ENCODE data around the gene HERC5.

DNA sequence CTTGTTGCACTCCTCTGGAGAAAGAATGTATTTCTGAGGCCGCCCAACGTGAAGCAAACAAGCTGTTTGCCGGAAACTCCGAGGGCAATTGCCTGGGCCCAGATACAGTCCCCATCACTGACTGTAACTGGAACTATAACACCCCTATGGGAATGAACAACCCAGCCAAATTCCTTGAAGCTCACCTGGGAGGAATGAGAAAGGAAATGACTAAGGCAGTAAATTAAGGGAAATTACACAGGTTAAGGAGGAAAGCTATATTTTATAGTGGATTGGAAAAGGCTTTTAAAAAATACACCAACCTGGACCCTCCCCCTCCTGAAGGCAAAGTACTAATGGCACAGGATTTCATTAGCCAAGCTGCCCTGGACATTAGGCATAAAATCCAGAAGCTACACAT lies 11.7 kb upstream of the HERC5 start:
- no peak for TF ChIP-seq SMC3 (conservative IDR thresholded peaks at IDR 0.05; ENCODE audit: poor library complexity)
- no peak for TF ChIP-seq EP300 (conservative IDR thresholded peaks at IDR 0.05; ENCODE audit: poor library complexity, severe bottlenecking)
- TF ChIP-seq, protein P1, sequence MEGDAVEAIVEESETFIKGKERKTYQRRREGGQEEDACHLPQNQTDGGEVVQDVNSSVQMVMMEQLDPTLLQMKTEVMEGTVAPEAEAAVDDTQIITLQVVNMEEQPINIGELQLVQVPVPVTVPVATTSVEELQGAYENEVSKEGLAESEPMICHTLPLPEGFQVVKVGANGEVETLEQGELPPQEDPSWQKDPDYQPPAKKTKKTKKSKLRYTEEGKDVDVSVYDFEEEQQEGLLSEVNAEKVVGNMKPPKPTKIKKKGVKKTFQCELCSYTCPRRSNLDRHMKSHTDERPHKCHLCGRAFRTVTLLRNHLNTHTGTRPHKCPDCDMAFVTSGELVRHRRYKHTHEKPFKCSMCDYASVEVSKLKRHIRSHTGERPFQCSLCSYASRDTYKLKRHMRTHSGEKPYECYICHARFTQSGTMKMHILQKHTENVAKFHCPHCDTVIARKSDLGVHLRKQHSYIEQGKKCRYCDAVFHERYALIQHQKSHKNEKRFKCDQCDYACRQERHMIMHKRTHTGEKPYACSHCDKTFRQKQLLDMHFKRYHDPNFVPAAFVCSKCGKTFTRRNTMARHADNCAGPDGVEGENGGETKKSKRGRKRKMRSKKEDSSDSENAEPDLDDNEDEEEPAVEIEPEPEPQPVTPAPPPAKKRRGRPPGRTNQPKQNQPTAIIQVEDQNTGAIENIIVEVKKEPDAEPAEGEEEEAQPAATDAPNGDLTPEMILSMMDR (IDR thresholded peaks at IDR 0.05; ENCODE audit: poor library complexity, severe bottlenecking) = no peak
- TF ChIP-seq, protein P2, sequence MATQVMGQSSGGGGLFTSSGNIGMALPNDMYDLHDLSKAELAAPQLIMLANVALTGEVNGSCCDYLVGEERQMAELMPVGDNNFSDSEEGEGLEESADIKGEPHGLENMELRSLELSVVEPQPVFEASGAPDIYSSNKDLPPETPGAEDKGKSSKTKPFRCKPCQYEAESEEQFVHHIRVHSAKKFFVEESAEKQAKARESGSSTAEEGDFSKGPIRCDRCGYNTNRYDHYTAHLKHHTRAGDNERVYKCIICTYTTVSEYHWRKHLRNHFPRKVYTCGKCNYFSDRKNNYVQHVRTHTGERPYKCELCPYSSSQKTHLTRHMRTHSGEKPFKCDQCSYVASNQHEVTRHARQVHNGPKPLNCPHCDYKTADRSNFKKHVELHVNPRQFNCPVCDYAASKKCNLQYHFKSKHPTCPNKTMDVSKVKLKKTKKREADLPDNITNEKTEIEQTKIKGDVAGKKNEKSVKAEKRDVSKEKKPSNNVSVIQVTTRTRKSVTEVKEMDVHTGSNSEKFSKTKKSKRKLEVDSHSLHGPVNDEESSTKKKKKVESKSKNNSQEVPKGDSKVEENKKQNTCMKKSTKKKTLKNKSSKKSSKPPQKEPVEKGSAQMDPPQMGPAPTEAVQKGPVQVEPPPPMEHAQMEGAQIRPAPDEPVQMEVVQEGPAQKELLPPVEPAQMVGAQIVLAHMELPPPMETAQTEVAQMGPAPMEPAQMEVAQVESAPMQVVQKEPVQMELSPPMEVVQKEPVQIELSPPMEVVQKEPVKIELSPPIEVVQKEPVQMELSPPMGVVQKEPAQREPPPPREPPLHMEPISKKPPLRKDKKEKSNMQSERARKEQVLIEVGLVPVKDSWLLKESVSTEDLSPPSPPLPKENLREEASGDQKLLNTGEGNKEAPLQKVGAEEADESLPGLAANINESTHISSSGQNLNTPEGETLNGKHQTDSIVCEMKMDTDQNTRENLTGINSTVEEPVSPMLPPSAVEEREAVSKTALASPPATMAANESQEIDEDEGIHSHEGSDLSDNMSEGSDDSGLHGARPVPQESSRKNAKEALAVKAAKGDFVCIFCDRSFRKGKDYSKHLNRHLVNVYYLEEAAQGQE (IDR thresholded peaks at IDR 0.05; ENCODE audit: borderline replicate concordance) = no peak
- TF ChIP-seq MXI1 (conservative IDR thresholded peaks at IDR 0.05; ENCODE audit: poor library complexity, severe bottlenecking) = no peak
- TF ChIP-seq POLR2AphosphoS5 (IDR thresholded peaks at IDR 0.05) = no peak

Data from neural cell (in vitro differentiated cells).